WTC11 (cell line): ENCODE measurements around the gene CPSF7. TPM values are rescaled to one million over a fixed set of nuclear protein-coding genes. Genes with fewer than 3 reads are reported as not detected.
A peak's percentile ranks its signal among the peaks of the same experiment; 100 is the strongest.

Experiments used
- ATAC-seq: fragments of 200-7000 bp; cut with Tn5 transposase; 2 replicates; pipeline ENCODE4 v1.10.0; 2021; ENCODE audit warnings: mild to moderate bottlenecking, moderate library complexity
- CTCF ChIA-PET: fragments of 300-600 bp; sonication (Branson Sonifier 250); formaldehyde crosslinking; loops from one replicate; lab custom pipeline; 2021; ENCODE audit warnings: antibody characterized with exemption; lab: Charles Lee
- POLR2A ChIA-PET: fragments of 350-600 bp; sonication (Branson Sonifier 250); formaldehyde crosslinking; loops from one replicate; lab custom pipeline; 2021; ENCODE audit warnings: antibody characterized with exemption; lab: Charles Lee
- DNase-seq: peaks from one replicate; pipeline ENCODE4 v3.0.0; 2021; ENCODE audit warnings: low spot score
- H3K27ac Mint-ChIP-seq: 2 replicates; pipeline ENCODE4 v1.8.0; 2021; ENCODE audit warnings: mixed read lengths
- H3K27me3 Mint-ChIP-seq: 2 replicates; pipeline ENCODE4 v1.8.0; 2021; ENCODE audit warnings: low read depth, mild to moderate bottlenecking, moderate library complexity, mixed read lengths
- H3K36me3 Mint-ChIP-seq: 2 replicates; pipeline ENCODE4 v1.8.0; 2021; ENCODE audit warnings: mixed read lengths
- H3K4me1 Mint-ChIP-seq: 2 replicates; pipeline ENCODE4 v1.8.0; 2022; ENCODE audit warnings: mixed read lengths
- H3K4me3 Mint-ChIP-seq: 2 replicates; pipeline ENCODE4 v1.8.0; 2021; ENCODE audit warnings: mild to moderate bottlenecking, moderate library complexity, mixed read lengths
- H3K9me3 Mint-ChIP-seq: 2 replicates; pipeline ENCODE4 v1.8.0; 2021; ENCODE audit warnings: mixed read lengths
- ATF6 ChIP-seq: sonication (generic); formaldehyde crosslinking; IDR thresholded peaks from 2 replicates; pipeline ENCODE4 v1.8.1; 2023; ENCODE audit warnings: mild to moderate bottlenecking, missing genetic modification reagents
- E2F1 ChIP-seq: sonication (generic); formaldehyde crosslinking; IDR thresholded peaks from 2 replicates; pipeline ENCODE4 v1.8.0; 2022; ENCODE audit warnings: mild to moderate bottlenecking, missing genetic modification reagents
- EMX1 ChIP-seq: fragments of 250-450 bp; sonication (Bioruptor Pico); IDR thresholded peaks from 2 replicates; pipeline ENCODE4 v1.8.0; 2021; ENCODE audit warnings: mild to moderate bottlenecking
- IRF2 ChIP-seq: sonication (generic); formaldehyde crosslinking; IDR thresholded peaks from 2 replicates; pipeline ENCODE4 v1.8.0; 2022; ENCODE audit warnings: low read depth, missing genetic modification reagents, borderline replicate concordance
- JAZF1 ChIP-seq: fragments of 250-450 bp; sonication (Bioruptor Pico); IDR thresholded peaks from 2 replicates; pipeline ENCODE4 v1.9.0; 2021; ENCODE audit warnings: moderate library complexity, mild to moderate bottlenecking, inconsistent platforms
- JUN ChIP-seq: sonication (generic); formaldehyde crosslinking; IDR thresholded peaks from 2 replicates; pipeline ENCODE4 v1.8.0; 2023; ENCODE audit warnings: mild to moderate bottlenecking, missing genetic modification reagents
- MAX ChIP-seq: sonication (generic); formaldehyde crosslinking; IDR thresholded peaks from 2 replicates; pipeline ENCODE4 v1.8.0; 2022; ENCODE audit warnings: mild to moderate bottlenecking, missing genetic modification reagents
- NFATC4 ChIP-seq: fragments of 250-450 bp; sonication (Bioruptor Pico); IDR thresholded peaks from 2 replicates; pipeline ENCODE4 v1.9.0; 2021; ENCODE audit warnings: mild to moderate bottlenecking
- SMAD4 ChIP-seq: sonication (generic); formaldehyde crosslinking; IDR thresholded peaks from 2 replicates; pipeline ENCODE4 v1.8.0; 2022; ENCODE audit warnings: mild to moderate bottlenecking, missing genetic modification reagents
- SP1 ChIP-seq: sonication (generic); formaldehyde crosslinking; conservative IDR thresholded peaks from 2 replicates; pipeline ENCODE4 v1.8.1; 2022; ENCODE audit warnings: missing genetic modification reagents
- TCF7 ChIP-seq: sonication (generic); formaldehyde crosslinking; IDR thresholded peaks from 2 replicates; pipeline ENCODE4 v1.8.0; 2022; ENCODE audit warnings: mild to moderate bottlenecking, low read depth, missing genetic modification reagents, moderate library complexity
- TEAD1 ChIP-seq: sonication (generic); formaldehyde crosslinking; IDR thresholded peaks from 2 replicates; pipeline ENCODE4 v1.8.0; 2022; ENCODE audit warnings: mild to moderate bottlenecking, missing genetic modification reagents
- TEAD4 ChIP-seq: sonication (generic); formaldehyde crosslinking; IDR thresholded peaks from 2 replicates; pipeline ENCODE4 v1.8.0; 2022; ENCODE audit warnings: mild to moderate bottlenecking, missing genetic modification reagents
- ZMAT4 ChIP-seq: fragments of 250-450 bp; sonication (Bioruptor Pico); IDR thresholded peaks from 2 replicates; pipeline ENCODE4 v1.9.0; 2021; ENCODE audit warnings: mild to moderate bottlenecking
- ZNF219 ChIP-seq: sonication (generic); formaldehyde crosslinking; IDR thresholded peaks from 2 replicates; pipeline ENCODE4 v1.8.0; 2023; ENCODE audit warnings: missing genetic modification reagents, mild to moderate bottlenecking, borderline replicate concordance
- ZNF423 ChIP-seq: fragments of 250-450 bp; sonication (Bioruptor Pico); IDR thresholded peaks from 2 replicates; pipeline ENCODE4 v2.1.2; 2022; ENCODE audit warnings: mild to moderate bottlenecking, moderate library complexity
- total RNA-seq: library from RNA; stranded (reverse); gene quantifications from 3 replicates; pipeline ENCODE4 v1.2.3, GENCODE V29; 2021
- TF ChIP-seq, protein P1 (sequence below): sonication (generic); formaldehyde crosslinking; IDR thresholded peaks from 2 replicates; pipeline ENCODE4 v1.8.0; 2023; ENCODE audit warnings: mild to moderate bottlenecking, missing genetic modification reagents
- TF ChIP-seq, protein P2 (sequence below): sonication (generic); formaldehyde crosslinking; IDR thresholded peaks from 2 replicates; pipeline ENCODE4 v1.8.1; 2023; ENCODE audit warnings: mild to moderate bottlenecking, moderate library complexity, missing genetic modification reagents

Gene CPSF7
- total RNA-seq, 1 experiment from 2014 or later, result 88.3 TPM

DNA sequence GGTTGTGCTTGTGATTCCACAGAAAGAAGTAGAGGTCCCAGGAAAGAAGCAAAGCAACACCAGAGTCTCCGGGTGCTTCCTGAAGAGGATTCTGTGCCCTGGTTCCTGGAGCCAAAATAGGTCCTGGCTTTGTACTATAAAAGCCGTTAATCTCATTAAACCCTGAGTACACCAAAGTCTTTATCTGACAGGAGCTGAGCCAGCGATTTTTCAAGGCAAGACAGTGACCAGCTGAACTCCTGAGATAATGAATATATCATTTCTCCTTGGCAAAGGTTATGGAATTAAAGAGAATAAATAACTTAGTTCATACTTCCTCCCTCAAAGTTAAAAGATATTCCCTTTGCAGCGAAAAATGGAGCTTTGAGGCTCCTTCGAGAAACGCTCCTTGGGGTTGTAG is 62.4 kb downstream of the CPSF7 start (continued):
- no peak for TF ChIP-seq TEAD4 (CRISPR knock-in tag)
- TF ChIP-seq JUN (CRISPR knock-in tag), result no peak
- TF ChIP-seq SP1 (CRISPR knock-in tag), result no peak
- TF ChIP-seq, protein P1, sequence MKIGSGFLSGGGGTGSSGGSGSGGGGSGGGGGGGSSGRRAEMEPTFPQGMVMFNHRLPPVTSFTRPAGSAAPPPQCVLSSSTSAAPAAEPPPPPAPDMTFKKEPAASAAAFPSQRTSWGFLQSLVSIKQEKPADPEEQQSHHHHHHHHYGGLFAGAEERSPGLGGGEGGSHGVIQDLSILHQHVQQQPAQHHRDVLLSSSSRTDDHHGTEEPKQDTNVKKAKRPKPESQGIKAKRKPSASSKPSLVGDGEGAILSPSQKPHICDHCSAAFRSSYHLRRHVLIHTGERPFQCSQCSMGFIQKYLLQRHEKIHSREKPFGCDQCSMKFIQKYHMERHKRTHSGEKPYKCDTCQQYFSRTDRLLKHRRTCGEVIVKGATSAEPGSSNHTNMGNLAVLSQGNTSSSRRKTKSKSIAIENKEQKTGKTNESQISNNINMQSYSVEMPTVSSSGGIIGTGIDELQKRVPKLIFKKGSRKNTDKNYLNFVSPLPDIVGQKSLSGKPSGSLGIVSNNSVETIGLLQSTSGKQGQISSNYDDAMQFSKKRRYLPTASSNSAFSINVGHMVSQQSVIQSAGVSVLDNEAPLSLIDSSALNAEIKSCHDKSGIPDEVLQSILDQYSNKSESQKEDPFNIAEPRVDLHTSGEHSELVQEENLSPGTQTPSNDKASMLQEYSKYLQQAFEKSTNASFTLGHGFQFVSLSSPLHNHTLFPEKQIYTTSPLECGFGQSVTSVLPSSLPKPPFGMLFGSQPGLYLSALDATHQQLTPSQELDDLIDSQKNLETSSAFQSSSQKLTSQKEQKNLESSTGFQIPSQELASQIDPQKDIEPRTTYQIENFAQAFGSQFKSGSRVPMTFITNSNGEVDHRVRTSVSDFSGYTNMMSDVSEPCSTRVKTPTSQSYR, result no peak
- TF ChIP-seq ZMAT4, result no peak
- no peak for TF ChIP-seq E2F1 (CRISPR knock-in tag)
- no peak for TF ChIP-seq TCF7 (CRISPR knock-in tag)
- no peak for TF ChIP-seq EMX1 (CRISPR knock-in tag)

DNA sequence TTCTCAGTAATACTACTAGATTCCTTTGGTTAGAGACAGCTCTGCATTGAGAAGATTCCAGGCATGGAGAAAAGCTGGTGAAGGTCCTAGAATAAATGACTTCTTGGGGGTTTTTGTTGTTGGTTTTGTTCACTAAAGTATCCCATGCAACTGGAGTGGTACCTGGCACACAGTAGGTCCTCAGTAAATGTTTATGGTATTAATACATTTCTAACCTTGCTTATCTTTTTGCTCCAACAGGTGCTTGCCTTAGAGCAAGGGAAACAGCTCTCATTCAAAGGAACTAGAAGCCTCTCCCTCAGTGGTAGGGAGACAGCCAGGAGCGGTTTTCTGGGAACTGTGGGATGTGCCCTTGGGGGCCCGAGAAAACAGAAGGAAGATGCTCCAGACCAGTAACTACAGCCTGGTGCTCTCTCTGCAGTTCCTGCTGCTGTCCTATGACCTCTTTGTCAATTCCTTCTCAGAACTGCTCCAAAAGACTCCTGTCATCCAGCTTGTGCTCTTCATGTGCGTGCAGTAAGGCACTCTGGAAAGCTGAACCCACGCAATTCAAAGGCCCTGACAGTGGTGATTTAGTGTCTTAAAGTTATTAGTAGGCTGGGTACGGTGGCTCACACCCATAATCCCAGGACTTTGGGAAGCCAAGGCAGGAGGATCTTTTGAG is 65.6 kb downstream of the CPSF7 start:
- TF ChIP-seq JAZF1 (no peak), SMAD4 (CRISPR knock-in tag) (no peak), ATF6 (CRISPR knock-in tag) (no peak), NFATC4 (CRISPR knock-in tag) (no peak), ZNF423 (CRISPR knock-in tag) (no peak), E2F1 (CRISPR knock-in tag) (no peak), TEAD1 (CRISPR knock-in tag) (no peak)
- Mint-ChIP-seq H3K27me3 (no peaks in the 10 kb centered on the region), H3K4me3 (peak overlapping the region; percentile 96), H3K4me1 (peaks cover 22% of the 10 kb centered on the region), H3K36me3 (peaks cover 49% of the 10 kb centered on the region), H3K9me3 (no peaks in the 10 kb centered on the region), H3K27ac (no peak overlapping the region)
- ChIA-PET POLR2A (no interaction called here), CTCF (interaction anchor here (0.7 to 5.4 kb wide), 6 partner anchors 21 to 82 kb away, joined by 3 to 93 read pairs (median 8); partner anchors contain the start of genes CPSF7, SDHAF2 and TMEM216)
- DNase-seq, result no peak
- no peak for ATAC-seq

GRCh38 chr11:61362542-61362875 is 67.3 kb downstream of the CPSF7 start:
- TF ChIP-seq ZNF219 (CRISPR knock-in tag) (no peak), IRF2 (no peak), MAX (CRISPR knock-in tag) (no peak)
- TF ChIP-seq, protein P2, sequence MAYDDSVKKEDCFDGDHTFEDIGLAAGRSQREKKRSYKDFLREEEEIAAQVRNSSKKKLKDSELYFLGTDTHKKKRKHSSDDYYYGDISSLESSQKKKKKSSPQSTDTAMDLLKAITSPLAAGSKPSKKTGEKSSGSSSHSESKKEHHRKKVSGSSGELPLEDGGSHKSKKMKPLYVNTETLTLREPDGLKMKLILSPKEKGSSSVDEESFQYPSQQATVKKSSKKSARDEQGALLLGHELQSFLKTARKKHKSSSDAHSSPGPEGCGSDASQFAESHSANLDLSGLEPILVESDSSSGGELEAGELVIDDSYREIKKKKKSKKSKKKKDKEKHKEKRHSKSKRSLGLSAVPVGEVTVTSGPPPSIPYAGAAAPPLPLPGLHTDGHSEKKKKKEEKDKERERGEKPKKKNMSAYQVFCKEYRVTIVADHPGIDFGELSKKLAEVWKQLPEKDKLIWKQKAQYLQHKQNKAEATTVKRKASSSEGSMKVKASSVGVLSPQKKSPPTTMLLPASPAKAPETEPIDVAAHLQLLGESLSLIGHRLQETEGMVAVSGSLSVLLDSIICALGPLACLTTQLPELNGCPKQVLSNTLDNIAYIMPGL (CRISPR knock-in tag), result no peak
- Mint-ChIP-seq H3K9me3 (no peaks in the 10 kb centered on the region), H3K4me3 (peak overlapping the region; percentile 96), H3K4me1 (peaks cover 22% of the 10 kb centered on the region), H3K36me3 (peaks cover 35% of the 10 kb centered on the region), H3K27ac (peak overlapping the region; percentile 98), H3K27me3 (no peaks in the 10 kb centered on the region)
- ATAC-seq (peak; percentile 4), DNase-seq (no peak)
- ChIA-PET CTCF (interaction anchor here (0.8 to 5.4 kb wide), 11 partner anchors 14 to 219 kb away, joined by 3 to 93 read pairs (median 4); partner anchors contain the start of genes DDB1, TKFC and TMEM216), POLR2A (interaction anchor here (0.6 to 2.7 kb wide), 11 partner anchors 11 to 265 kb away, joined by 3 to 29 read pairs (median 7); partner anchors contain the start of genes CPSF7, DDB1, SDHAF2 and TKFC)
